NCI-H82 (cell line): Measurements from ENCODE around the gene BDKRB1.

Source experiments
- DNase-seq: peaks from one replicate; lab custom pipeline; 2025; lab: John Stamatoyannopoulos, UW

The BDKRB1 gene

GRCh38 chr14:96255501-96256366, at the start of gene BDKRB1:
Gene BDKRB1, plus strand, starts transcription at chr14:96256210. Its CDS starts 7,473 bp downstream, at chr14:96263683.
- DNase-seq = no peak

GRCh38 chr14:96206461-96206860, 49.5 kb upstream of the BDKRB1 start:
- no peak for DNase-seq

- DNase-seq = no peak
Measured at GRCh38 chr14:96207686-96208085, 48.3 kb upstream of the BDKRB1 start.

- no peak for DNase-seq
Measured at GRCh38 chr14:96208739-96209138, 47.3 kb upstream of the BDKRB1 start.

GRCh38 chr14:96212140-96212539, 43.9 kb upstream of the BDKRB1 start:
- no peak for DNase-seq

GRCh38 chr14:96212896-96213295, 43.1 kb upstream of the BDKRB1 start:
- no peak for DNase-seq

- no peak for DNase-seq
Measured at GRCh38 chr14:96213871-96214465, 42.0 kb upstream of the BDKRB1 start.

- DNase-seq = no peak
Measured at GRCh38 chr14:96214793-96215192, 41.2 kb upstream of the BDKRB1 start.

- peak; percentile 3 for DNase-seq
Measured at GRCh38 chr14:96215452-96216244, 40.4 kb upstream of the BDKRB1 start.

- no peak for DNase-seq
Measured at GRCh38 chr14:96216627-96217026, 39.4 kb upstream of the BDKRB1 start.

- no peak for DNase-seq
Measured at GRCh38 chr14:96217376-96217913, 38.6 kb upstream of the BDKRB1 start.

GRCh38 chr14:96221109-96221650, 34.8 kb upstream of the BDKRB1 start:
- DNase-seq = no peak

GRCh38 chr14:96221841-96222240, 34.2 kb upstream of the BDKRB1 start:
- no peak for DNase-seq

- DNase-seq = no peak
Measured at GRCh38 chr14:96224480-96225096, 31.4 kb upstream of the BDKRB1 start.

GRCh38 chr14:96225213-96225612, 30.8 kb upstream of the BDKRB1 start:
- DNase-seq = no peak

GRCh38 chr14:96225745-96226151, 30.3 kb upstream of the BDKRB1 start:
- peak; percentile 42 for DNase-seq

GRCh38 chr14:96227428-96227827, 28.6 kb upstream of the BDKRB1 start:
- no peak for DNase-seq

GRCh38 chr14:96229315-96229714, 26.7 kb upstream of the BDKRB1 start:
- no peak for DNase-seq

- DNase-seq = no peak
Measured at GRCh38 chr14:96231056-96231455, 25.0 kb upstream of the BDKRB1 start.

GRCh38 chr14:96231526-96232130, 24.4 kb upstream of the BDKRB1 start:
- no peak for DNase-seq

GRCh38 chr14:96232506-96232905, 23.5 kb upstream of the BDKRB1 start:
- no peak for DNase-seq
